Thyroid gland (tissue), 4 donors: ENCODE results near the gene MPST.

Source experiments
- CTCF ChIP-seq, 6 experiments: fragments of 200-600 bp in 3 of 6; fragments of 450-650 bp in 3 of 6; sonication (generic) in 3 of 6; IDR thresholded peaks; one replicate each; pipeline ENCODE4 v1.5.1; 2016 to 2019; ENCODE audit warnings: antibody characterized with exemption in 6 of 6, mild to moderate bottlenecking in 2 of 6, inconsistent platforms in 1 of 6, moderate library complexity in 1 of 6
- POLR2A ChIP-seq, 2 donors: fragments of 450-650 bp; IDR thresholded peaks; one replicate each; pipeline ENCODE4 v1.6.1; 2017; ENCODE audit warnings: antibody characterized with exemption in 2 of 2, mild to moderate bottlenecking in 2 of 2, moderate library complexity in 1 of 2

GRCh38 chr22:37077802-37078448, 58.4 kb downstream of the MPST start:
- TF ChIP-seq CTCF (IDR thresholded peaks at IDR 0.05) (peak; percentile 62 to 98 (median 79)), POLR2A (IDR thresholded peaks at IDR 0.05) (no peak)
